GM13977 (cell line): ENCODE measurements around the gene ITIH4.

ENCODE experiments used
- DNase-seq: peaks from one replicate; pipeline ENCODE4 v3.0.0; 2012; ENCODE audit warnings: low spot score
- CTCF ChIP-seq: IDR thresholded peaks from 2 replicates; pipeline ENCODE4 v1.5.1; 2012; ENCODE audit warnings: mild to moderate bottlenecking, control low read depth; ENCODE audit not compliant: insufficient read depth; ENCODE audit errors: extremely low read depth, missing control alignments
- in situ Hi-C: fragments of 300-500 bp; cut with MboI; formaldehyde crosslinking; loops from one replicate; pipeline ENCODE4 v1.12.0; 2022; ENCODE audit warnings: low sequenced_read_pairs, low pct_unique_long_range_greater_than_20kb, mixed read lengths, inconsistent platforms; ENCODE audit not compliant: unreplicated experiment

The ITIH4 gene

GRCh38 chr3:52784931-52785590, 45.4 kb downstream of the ITIH4 start:
- in situ Hi-C loops, result no loop called here
- no peak for TF ChIP-seq CTCF
- no peak for DNase-seq

- no peak for DNase-seq
- TF ChIP-seq CTCF, result no peak
- in situ Hi-C loops, result no loop called here
Observed at GRCh38 chr3:52784021-52784621, 46.4 kb downstream of the ITIH4 start.

- TF ChIP-seq CTCF, result no peak
- in situ Hi-C loops, result no loop called here
- DNase-seq, result no peak
Observed at GRCh38 chr3:52783211-52783555, 47.3 kb downstream of the ITIH4 start.

- in situ Hi-C loops, result no loop called here
- no peak for TF ChIP-seq CTCF
- no peak for DNase-seq
Observed at GRCh38 chr3:52782412-52783210, 47.9 kb downstream of the ITIH4 start.

- TF ChIP-seq CTCF, result no peak
- DNase-seq, result no peak
- in situ Hi-C loops, result no loop called here
Observed at GRCh38 chr3:52781741-52782140, 48.7 kb downstream of the ITIH4 start.

- no peak for TF ChIP-seq CTCF
- DNase-seq, result no peak
- in situ Hi-C loops, result no loop called here
Observed at GRCh38 chr3:52779837-52780585, 50.5 kb downstream of the ITIH4 start.
